Measurements from ENCODE around the gene CEP104. TPM values are rescaled to one million over a fixed set of nuclear protein-coding genes. Genes with fewer than 3 reads are reported as not detected.

The CEP104 gene
- total and polyA plus RNA-seq, 9 of the 15 experiments (the other 6 are each of a cell fraction or from before 2014, with no cell fraction given) = 11.2 to 63.4 (median 42.6) TPM

- TF ChIP-seq MGA (IDR thresholded peaks at IDR 0.05) = no peak; the same call in 1 of the 2 replicates
- TF ChIP-seq POLR2G (IDR thresholded peaks at IDR 0.05; ENCODE audit: low read depth, low read length) = peak; percentile 68
- 0 out of 2 replicates have a peak, but pooled peaks have one; percentile 6 for TF ChIP-seq ZBTB40 (IDR thresholded peaks at IDR 0.05)
- 0 out of 2 replicates have a peak, but pooled peaks have one; percentile 36 for TF ChIP-seq ZBTB40 (CRISPR knock-in tag; IDR thresholded peaks at IDR 0.05)
- TF ChIP-seq ETV5 (CRISPR knock-in tag; IDR thresholded peaks at IDR 0.05; ENCODE audit: low read depth) = no peak
Observed at GRCh38 chr1:3776231-3776961, 80.6 kb downstream of the CEP104 start (continued).
